ENCODE results near the gene EEA1. TPM values are rescaled to one million over a fixed set of nuclear protein-coding genes. Genes with fewer than 3 reads are reported as not detected.

The EEA1 gene
- total and polyA plus RNA-seq, 2 of the 4 experiments (the other 2 are of a cell fraction): 4.6 to 12.5 TPM

GRCh38 chr12:92971859-92972524 is 42.9 kb upstream of the EEA1 start:
- H3K9me3 ChIP-seq (ENCODE audit: control insufficient read depth, insufficient read depth, low read length): peaks cover 8% of the 10 kb centered on the region; the same call in 1 of the 2 replicates
- ATAC-seq (ENCODE audit: low read depth) (peak; percentile 80), DNase-seq (peak; percentile 86)
- no peak for TF ChIP-seq BHLHE40 (IDR thresholded peaks at IDR 0.05; ENCODE audit: low read depth, low read length)
- TF ChIP-seq MAFK (IDR thresholded peaks at IDR 0.05; ENCODE audit: low read depth, low read length): peak; percentile 25; the same call in 1 of the 2 replicates
- peak; percentile 86 for TF ChIP-seq CEBPB (IDR thresholded peaks at IDR 0.05; ENCODE audit: low read depth, low read length)
- TF ChIP-seq FOS (IDR thresholded peaks at IDR 0.05; ENCODE audit: low read depth, low read length): peak; percentile 20
- peak overlapping the region; percentile 35 for H3K4me2 ChIP-seq (ENCODE audit: low read depth, low read length)
- H4K5ac ChIP-seq (ENCODE audit: low read depth, low read length): peak overlapping the region; percentile 6; the same call in 1 of the 2 replicates
- no peak overlapping the region for H3K9ac ChIP-seq (ENCODE audit: low read depth, low read length)
- no peak overlapping the region for H3K4me3 ChIP-seq (ENCODE audit: insufficient read depth, low read depth, low read length)
- H2AFZ ChIP-seq (replicated peaks; ENCODE audit: low read length, poor library complexity): no peak overlapping the region
- no peaks in the 10 kb centered on the region for H3K27me3 ChIP-seq (ENCODE audit: control insufficient read depth, insufficient read depth, low read length)
- H2AK9ac ChIP-seq (replicated peaks; ENCODE audit: low read depth, low read length, poor library complexity): no peak overlapping the region
- ChIA-PET CTCF (no interaction called here), POLR2A (ENCODE audit: unreplicated experiment) (no interaction called here)
- H3K9me1 ChIP-seq (ENCODE audit: insufficient read depth, low read length): peaks cover 7% of the 10 kb centered on the region; the same call in 1 of the 2 replicates
- H2BK5ac ChIP-seq (ENCODE audit: low read depth, low read length, poor library complexity, severe bottlenecking): peak overlapping the region; percentile 97
- peak overlapping the region; percentile 78 for H3K4ac ChIP-seq (ENCODE audit: low read depth, low read length)
- H3K14ac ChIP-seq (replicated peaks; ENCODE audit: low read depth, low read length): peak overlapping the region; percentile 26
- in situ Hi-C loops (cut with MboI; ENCODE audit: low sequenced_read_pairs) (no loop called here), dilution Hi-C loops (cut with HindIII; ENCODE audit: low sequenced_read_pairs, unreplicated experiment) (no loop called here), intact Hi-C loops (cut with micrococcal nuclease) (loop anchor here (5.0 kb wide), 1 partner anchor 45 kb away; the partner anchor contains the start of gene EEA1)
- no peaks in the 10 kb centered on the region for H4K20me1 ChIP-seq (ENCODE audit: insufficient read depth, low read length)
- H2BK15ac ChIP-seq (ENCODE audit: low read depth, low read length): peak overlapping the region; percentile 70; the same call in 1 of the 3 replicates
- H2BK120ac ChIP-seq (ENCODE audit: low read depth, low read length): peak overlapping the region; percentile 89
- no CpG with 5 or more reads among the region's 1 CpG for WGBS, 2 experiments (ENCODE audit: extremely low coverage in 2 of 2, insufficient read length in 1 of 2)
- H3K36me3 ChIP-seq (ENCODE audit: control insufficient read depth, insufficient read depth, low read length): no peaks in the 10 kb centered on the region
- H3K23ac ChIP-seq (ENCODE audit: low read depth, low read length): peak overlapping the region; percentile 40; the same call in 1 of the 2 replicates
- peak overlapping the region; percentile 74; the same call in 1 of the 2 replicates for H3K18ac ChIP-seq (ENCODE audit: low read depth, low read length)
- H2BK20ac ChIP-seq (ENCODE audit: low read depth, low read length): peak overlapping the region; percentile 93
- H2AK5ac ChIP-seq (ENCODE audit: low read depth, low read length): 0 out of 2 replicates have a peak overlapping the region, but pooled peaks have one; percentile 88
- BruUV-seq (replicated peaks): no TSS peak
- H4K91ac ChIP-seq (ENCODE audit: insufficient read depth, low read depth, low read length): peak overlapping the region; percentile 84
- H3K79me1 ChIP-seq (ENCODE audit: low read depth in 1 of 2, low read length in 2 of 2): no peaks in the 10 kb centered on the region
- peak overlapping the region; percentile 13; the same call in 1 of the 2 replicates for H3K27ac ChIP-seq (ENCODE audit: insufficient read depth, low read length)
- peak overlapping the region; percentile 71; the same call in 1 of the 2 replicates for H3K56ac ChIP-seq (ENCODE audit: extremely low read depth, insufficient read depth, low read length)
- peaks cover 8% of the 10 kb centered on the region for H3K4me1 ChIP-seq (ENCODE audit: control insufficient read depth, insufficient read depth, low read length)
- peak overlapping the region in 1 of 2 experiments; percentile 72; a peak in 3 of 4 replicates for H4K8ac ChIP-seq (ENCODE audit: low read depth in 2 of 2, low read length in 2 of 2)
